IPS-11a (cell line): ENCODE data around the gene FH.

Experiments
- H3K4me3 ChIP-seq: one replicate; pipeline ENCODE4 v1.5.1; 2013; ENCODE audit warnings: low read depth, low read length, control low read depth

The FH gene

DNA sequence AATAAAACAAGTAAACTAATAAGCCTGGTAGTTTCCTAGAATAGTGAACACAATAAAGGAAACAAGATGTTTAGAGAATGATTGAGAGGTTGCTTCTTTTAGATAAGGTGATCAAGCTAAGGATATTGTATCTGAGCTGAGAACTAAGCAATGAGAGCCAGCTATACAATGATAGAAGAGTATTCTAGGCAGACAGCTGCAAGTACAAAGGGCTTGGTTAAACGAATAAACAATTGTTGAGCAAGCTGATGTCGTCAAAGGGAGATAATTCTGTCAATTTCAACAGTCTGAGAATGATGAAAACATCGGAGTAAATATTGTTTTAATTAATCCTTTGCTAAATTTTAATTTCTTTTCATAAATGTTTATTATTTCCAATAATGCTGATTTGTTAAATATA is 5.5 kb upstream of the FH start:
- no peak overlapping the region for H3K4me3 ChIP-seq

GRCh38 chr1:241521718-241522117 is 2.2 kb upstream of the FH start:
- no peak overlapping the region for H3K4me3 ChIP-seq

DNA sequence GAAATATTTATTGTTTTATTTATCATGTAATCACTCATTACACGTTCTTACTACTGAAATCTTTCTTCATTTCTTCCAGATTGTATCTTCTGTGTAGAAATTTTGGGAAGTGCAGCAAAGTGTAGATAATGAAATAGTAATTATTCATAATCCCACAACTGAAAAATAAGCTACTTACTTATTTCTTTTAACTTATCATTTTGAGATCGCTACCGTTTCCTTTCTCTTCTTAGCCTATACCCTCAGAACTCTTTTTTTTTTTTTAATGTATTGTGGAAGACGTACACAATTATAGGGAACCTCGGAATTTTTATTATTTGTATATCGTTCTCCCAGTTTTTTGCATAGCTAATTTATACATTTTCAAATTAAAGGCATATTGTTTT is 518 bp upstream of the FH start:
- peak overlapping the region; percentile 86 for H3K4me3 ChIP-seq

GRCh38 chr1:241518476-241519307 is 863 bp downstream of the FH start:
- peak overlapping the region; percentile 86 for H3K4me3 ChIP-seq

- no peak overlapping the region for H3K4me3 ChIP-seq
Observed at GRCh38 chr1:241513378-241513777, 6.2 kb downstream of the FH start.

GRCh38 chr1:241507189-241507863 is 12.2 kb downstream of the FH start:
- H3K4me3 ChIP-seq, result no peak overlapping the region

- H3K4me3 ChIP-seq, result no peak overlapping the region
Observed at GRCh38 chr1:241503444-241503843, 16.1 kb downstream of the FH start.

- H3K4me3 ChIP-seq, result no peak overlapping the region
Observed at GRCh38 chr1:241499910-241500309, 19.6 kb downstream of the FH start.

DNA sequence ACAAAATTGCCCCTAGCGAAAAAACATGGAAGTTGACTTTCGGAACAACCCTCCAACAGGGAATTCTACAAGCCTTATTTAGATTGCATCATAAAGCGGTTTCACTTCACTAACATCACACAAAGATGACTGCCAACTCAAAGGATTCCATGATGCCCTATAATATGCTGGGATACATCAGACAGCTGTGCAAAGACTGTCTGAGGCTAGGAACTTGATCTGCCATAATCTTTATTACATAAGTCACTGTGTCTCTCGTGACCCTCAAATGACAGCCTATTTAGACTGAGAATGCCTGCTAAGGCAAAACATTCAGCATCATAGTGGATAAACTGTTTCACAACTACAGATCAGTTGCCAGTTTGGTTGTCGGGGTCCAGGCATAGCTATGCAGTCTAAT is 23.8 kb downstream of the FH start:
- no peak overlapping the region for H3K4me3 ChIP-seq

- H3K4me3 ChIP-seq, result no peak overlapping the region
Observed at GRCh38 chr1:241488739-241489138, 30.8 kb downstream of the FH start.

DNA sequence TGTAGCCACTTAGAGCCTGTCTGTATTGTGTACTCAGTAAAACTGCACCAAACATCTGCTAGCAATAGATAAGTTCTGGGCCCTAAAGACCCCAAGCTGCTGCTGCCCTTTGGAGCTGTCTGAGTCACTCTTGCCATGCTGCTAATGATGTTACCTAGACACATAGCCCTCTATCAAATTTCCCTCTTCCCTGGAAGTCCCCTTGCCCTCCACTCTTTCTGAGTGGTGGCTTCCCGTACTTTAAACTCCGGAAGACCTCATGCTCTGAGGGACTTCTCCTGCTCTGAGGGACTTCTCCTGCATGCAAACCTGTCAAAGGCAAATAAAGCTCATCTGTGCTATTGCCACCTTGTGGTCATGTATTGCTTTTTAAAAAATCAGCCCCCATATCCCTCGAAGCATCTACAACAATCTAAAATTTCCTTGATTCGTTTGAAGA is 34.0 kb downstream of the FH start:
- H3K4me3 ChIP-seq, result no peak overlapping the region

DNA sequence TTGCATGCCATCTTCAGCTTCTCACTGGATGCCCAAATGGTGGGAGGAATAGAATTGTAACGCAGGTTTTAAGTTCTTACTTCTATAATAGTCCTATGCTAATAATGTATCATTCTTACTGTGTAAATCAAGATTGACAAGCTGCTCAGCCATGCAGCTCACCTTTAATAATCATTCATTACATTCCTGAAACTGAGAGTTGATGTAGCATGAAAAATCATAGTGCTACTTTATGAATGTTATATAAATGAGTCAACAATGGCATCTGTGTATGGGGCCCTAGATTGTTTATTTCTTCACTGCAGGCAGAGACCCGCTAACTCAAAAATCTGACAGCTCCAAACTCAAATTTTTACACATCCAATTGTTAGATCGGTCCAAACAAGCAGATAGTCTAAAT is 34.4 kb downstream of the FH start:
- H3K4me3 ChIP-seq, result no peak overlapping the region

DNA sequence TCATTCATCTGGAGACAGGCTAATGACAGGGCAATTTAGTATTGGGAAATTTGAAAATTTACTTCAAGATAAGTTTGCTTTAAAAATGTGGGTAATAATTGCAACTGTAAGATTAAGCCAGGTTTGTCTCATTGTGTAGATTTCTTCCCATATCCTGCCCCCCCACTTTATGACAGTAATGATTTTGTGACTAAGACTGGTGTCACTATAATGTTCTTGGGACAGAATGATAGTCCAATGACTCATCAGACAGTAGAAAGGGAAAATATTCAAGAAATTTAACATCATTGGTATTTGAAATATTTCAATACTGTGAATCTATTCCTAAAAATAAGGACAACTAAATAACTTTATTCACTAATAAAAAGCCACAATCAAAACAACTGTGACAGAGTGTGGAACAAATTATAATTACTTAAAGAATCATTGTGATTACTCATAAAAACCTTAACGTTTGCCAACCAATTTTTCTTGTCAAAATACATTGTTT is 36.7 kb downstream of the FH start:
- no peak overlapping the region for H3K4me3 ChIP-seq

- no peak overlapping the region for H3K4me3 ChIP-seq
Observed at GRCh38 chr1:241479294-241479693, 40.3 kb downstream of the FH start.

GRCh38 chr1:241475671-241476070 is 43.9 kb downstream of the FH start:
- H3K4me3 ChIP-seq, result no peak overlapping the region

- no peak overlapping the region for H3K4me3 ChIP-seq
Observed at GRCh38 chr1:241473026-241473425, 46.5 kb downstream of the FH start.

DNA sequence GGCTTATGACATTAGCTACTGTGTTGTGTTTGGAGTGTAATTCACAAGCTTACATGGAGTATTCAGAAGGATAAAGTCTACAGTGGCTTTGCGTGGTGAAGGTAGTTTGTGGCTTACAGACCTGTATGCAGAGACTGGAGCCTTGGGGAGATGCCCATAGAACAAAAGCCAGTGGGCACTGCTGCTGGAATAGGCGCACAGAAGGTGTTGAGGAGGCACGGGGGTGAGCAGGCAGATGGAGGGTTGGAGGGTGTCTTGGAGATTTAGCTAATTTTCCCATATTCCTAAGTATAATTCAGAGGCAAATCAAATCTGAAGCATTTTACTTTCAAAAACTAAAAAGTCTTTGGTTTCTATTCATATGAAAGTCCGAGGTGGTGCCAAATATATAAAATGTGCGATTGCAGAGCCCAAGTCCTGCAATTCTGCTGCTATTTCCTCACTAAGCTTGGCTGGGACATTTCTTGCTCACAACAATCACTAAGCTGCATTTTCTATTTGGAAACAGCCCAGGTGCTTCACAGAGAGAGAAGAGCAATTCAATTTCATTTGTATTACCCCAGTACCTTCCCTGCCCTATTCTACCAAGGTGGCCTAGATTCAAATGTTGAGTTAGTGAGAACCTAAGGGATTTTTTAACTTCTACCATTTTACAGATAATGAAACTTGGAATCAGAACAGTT is 48.5 kb downstream of the FH start:
- no peak overlapping the region for H3K4me3 ChIP-seq

DNA sequence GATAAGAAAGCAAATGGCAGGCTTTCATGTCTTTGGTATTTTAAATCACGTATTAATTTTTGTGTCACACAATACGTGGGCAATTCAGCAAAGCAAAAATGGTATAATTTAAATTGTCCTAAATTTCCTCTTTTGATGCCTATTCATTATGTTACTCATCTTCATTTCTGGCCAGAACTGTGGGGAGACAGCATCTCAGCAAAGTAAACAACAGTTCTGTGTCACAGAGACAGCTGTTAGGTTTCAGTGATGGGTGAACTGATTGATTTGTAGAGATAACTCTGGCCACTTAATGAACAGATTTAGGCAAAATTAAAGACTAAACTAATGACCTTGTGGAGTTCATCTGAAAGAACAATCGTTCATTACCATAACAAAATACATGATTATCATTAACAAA is 49.2 kb downstream of the FH start:
- no peak overlapping the region for H3K4me3 ChIP-seq

DNA sequence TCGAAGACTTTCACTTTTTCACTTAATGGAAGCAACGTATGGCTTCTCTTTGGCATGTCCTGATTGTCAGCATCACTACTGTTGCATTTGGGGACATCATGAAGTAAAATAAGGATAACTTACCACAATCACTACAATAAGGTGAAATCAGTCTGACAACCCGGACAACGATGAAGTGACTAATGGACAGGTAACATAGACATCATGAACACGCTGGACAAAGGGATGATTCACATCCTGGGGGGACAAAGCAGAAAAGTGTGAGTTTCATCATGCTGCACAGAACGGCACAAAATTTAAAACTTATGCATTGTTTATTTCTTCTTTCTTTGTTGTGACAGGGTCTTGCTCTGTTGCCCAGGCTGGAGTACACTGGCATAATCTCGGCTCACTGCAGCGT is 53.9 kb downstream of the FH start:
- no peak overlapping the region for H3K4me3 ChIP-seq

DNA sequence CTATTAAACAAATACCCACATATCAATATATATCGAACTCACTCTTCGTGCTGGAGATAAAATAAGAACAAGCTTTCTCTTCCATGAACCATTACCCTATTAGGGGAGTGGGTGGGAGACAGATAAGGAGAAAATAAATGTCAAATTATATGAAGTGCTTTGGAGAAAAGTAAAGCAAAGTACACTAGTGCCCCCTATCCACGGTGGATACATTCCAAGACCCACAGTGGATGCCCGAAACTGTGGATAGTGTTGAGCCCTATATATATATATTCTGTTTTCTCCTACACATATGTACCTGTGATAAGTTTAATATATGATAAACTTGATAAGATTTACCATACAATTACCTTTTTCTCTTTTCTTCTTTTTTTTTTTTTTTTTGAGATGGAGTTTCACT is 54.6 kb downstream of the FH start:
- no peak overlapping the region for H3K4me3 ChIP-seq

DNA sequence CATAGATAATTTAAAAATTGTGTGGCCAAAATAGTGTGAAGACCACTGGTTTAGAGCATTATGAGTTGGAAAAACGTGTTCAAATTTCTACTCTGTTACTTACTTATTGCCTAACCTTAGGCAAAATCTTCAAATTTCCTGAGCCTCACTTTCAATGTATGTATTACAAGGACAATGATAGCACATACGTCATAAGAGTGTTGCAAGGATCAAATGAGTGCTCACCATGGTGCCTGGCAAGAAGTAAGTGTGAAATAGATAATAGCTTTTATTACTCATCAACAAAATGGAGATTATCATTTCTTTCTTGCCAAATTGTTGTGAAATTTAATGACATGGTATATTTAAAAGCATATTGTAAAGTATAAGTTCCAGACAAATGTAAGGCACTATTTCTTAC is 57.2 kb downstream of the FH start:
- H3K4me3 ChIP-seq, result no peak overlapping the region
